ENCODE data around the gene GEMIN2. TPM values are rescaled to one million over a fixed set of nuclear protein-coding genes. Genes with fewer than 3 reads are reported as not detected.
A peak's percentile ranks its signal among the peaks of the same experiment; 100 is the strongest.

Gene GEMIN2
- total and polyA plus RNA-seq, 2 donors (not counting 3 experiments of a cell fraction or from before 2014, with no cell fraction given) = 14.3 to 19.5 TPM

DNA sequence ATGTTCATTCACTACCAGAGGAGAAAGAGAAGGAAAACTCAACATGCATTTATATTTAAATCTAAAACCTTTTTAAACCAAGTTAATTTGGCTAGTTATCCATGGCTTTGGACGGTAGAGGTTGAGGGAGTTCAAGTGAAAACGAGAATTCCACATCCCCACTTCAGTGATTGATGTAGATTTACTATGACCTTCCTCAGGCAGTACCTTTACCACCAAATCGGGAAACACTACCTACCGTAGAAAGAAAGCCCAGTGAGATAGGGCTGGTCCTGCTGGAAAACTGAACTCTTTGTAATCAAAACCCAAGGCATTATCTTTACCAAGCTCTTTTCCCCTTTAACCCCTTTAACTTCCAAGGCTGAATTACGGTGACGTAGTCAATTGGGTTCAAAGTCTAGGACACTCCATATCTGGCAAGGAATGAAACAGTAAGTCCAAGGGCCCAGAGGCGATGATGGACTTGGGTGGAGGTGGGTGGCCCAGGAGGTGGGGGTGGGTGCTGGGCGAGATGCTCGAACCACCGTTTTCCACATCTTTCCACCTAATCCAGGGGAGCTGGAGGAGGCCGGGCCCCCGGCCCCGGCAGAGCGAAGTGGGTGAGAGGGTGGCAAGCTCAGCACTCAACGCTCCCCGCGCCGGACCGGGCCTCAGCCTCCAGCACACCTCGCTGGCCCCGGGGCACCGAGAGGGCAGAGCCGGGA is 11.7 kb upstream of the GEMIN2 start:
- ChIA-PET CTCF (interaction anchor here (0.6 to 2.8 kb wide), 10 partner anchors 11 to 325 kb away, joined by 3 to 24 read pairs (median 3); partner anchors contain the start of gene GEMIN2), POLR2A (interaction anchor here (0.9 to 1.8 kb wide), 7 partner anchors 11 to 330 kb away, joined by 3 to 19 read pairs (median 4); partner anchors contain the start of genes FBXO33, GEMIN2 and TRAPPC6B)
- Histone ChIP-seq H3K79me2 (ENCODE audit: control insufficient read depth, insufficient read depth, low read length) (peaks cover 60% of the 10 kb centered on the region), H3K36me3 (ENCODE audit: control insufficient read depth in 2 of 2, extremely low read depth in 1 of 2, insufficient read depth in 2 of 2, low read length in 2 of 2) (no peaks in the 10 kb centered on the region), H2AFZ (ENCODE audit: low read depth, low read length) (peak overlapping the region; percentile 52), H3K4me2 (ENCODE audit: insufficient read depth, low read length) (peak overlapping the region; percentile 99), H3K9me1 (replicated peaks; ENCODE audit: control insufficient read depth, extremely low read depth, insufficient read depth, low read length) (no peaks in the 10 kb centered on the region), H3K27ac (ENCODE audit: insufficient read depth, low read depth, low read length) (peak overlapping the region; percentile 83), H3K27me3 (ENCODE audit: control insufficient read depth in 2 of 2, insufficient read depth in 2 of 2, low read length in 2 of 2) (no peaks in the 10 kb centered on the region), H3K4me3 (replicated peaks in 1 of 3; ENCODE audit: insufficient read depth in 1 of 3, low read depth in 1 of 3, low read length in 3 of 3) (peak overlapping the region; percentile 70 to 98 (median 92)), H3K4me1 (ENCODE audit: control insufficient read depth, extremely low read depth, insufficient read depth, low read length) (peaks cover 22% of the 10 kb centered on the region), H4K20me1 (replicated peaks; ENCODE audit: control insufficient read depth, extremely low read depth, insufficient read depth, low read length) (no peaks in the 10 kb centered on the region), H3K9me3 (replicated peaks; ENCODE audit: control insufficient read depth, insufficient read depth, low read length) (no peaks in the 10 kb centered on the region), H3K9ac (replicated peaks; ENCODE audit: extremely low read depth, insufficient read depth, low read length) (peak overlapping the region; percentile 96)
- no TSS peak for BruUV-seq (replicated peaks)
- intact Hi-C loops (cut with micrococcal nuclease) (loop anchor here (2.0 to 5.0 kb wide), 3 partner anchors 116 to 330 kb away; partner anchors contain the start of gene FBXO33), dilution Hi-C loops (cut with MboI; ENCODE audit: extremely low pct_ligation_motif_present, low sequenced_read_pairs) (no loop called here)
- FAIRE-seq (peak; percentile 76), DNase-seq (ENCODE audit: low read depth, low spot score) (peak; percentile 58)
- TF ChIP-seq, protein P1, sequence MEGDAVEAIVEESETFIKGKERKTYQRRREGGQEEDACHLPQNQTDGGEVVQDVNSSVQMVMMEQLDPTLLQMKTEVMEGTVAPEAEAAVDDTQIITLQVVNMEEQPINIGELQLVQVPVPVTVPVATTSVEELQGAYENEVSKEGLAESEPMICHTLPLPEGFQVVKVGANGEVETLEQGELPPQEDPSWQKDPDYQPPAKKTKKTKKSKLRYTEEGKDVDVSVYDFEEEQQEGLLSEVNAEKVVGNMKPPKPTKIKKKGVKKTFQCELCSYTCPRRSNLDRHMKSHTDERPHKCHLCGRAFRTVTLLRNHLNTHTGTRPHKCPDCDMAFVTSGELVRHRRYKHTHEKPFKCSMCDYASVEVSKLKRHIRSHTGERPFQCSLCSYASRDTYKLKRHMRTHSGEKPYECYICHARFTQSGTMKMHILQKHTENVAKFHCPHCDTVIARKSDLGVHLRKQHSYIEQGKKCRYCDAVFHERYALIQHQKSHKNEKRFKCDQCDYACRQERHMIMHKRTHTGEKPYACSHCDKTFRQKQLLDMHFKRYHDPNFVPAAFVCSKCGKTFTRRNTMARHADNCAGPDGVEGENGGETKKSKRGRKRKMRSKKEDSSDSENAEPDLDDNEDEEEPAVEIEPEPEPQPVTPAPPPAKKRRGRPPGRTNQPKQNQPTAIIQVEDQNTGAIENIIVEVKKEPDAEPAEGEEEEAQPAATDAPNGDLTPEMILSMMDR (IDR thresholded peaks at IDR 0.05; ENCODE audit: extremely low read depth in 1 of 2, insufficient read depth in 1 of 2, low read depth in 1 of 2, low read length in 2 of 2) = no peak
- TF ChIP-seq GATA2 (IDR thresholded peaks at IDR 0.05; ENCODE audit: insufficient read depth, insufficient read length, low read depth, low read length) (no peak), POLR2AphosphoS5 (IDR thresholded peaks at IDR 0.05; ENCODE audit: insufficient read depth, low read depth, low read length) (no peak), FOS (IDR thresholded peaks at IDR 0.05; ENCODE audit: borderline replicate concordance, insufficient read depth, low read length) (no peak), EZH2 (IDR thresholded peaks at IDR 0.05; ENCODE audit: borderline replicate concordance, low read depth, low read length, severe bottlenecking) (no peak), POLR2A (IDR thresholded peaks at IDR 0.05; ENCODE audit: low read depth, low read length) (no peak), JUN (IDR thresholded peaks at IDR 0.05; ENCODE audit: borderline replicate concordance, insufficient read depth, insufficient read length, low read depth) (no peak), MYC (IDR thresholded peaks at IDR 0.05; ENCODE audit: low read depth, low read length) (no peak)
- TF ChIP-seq, protein P2, sequence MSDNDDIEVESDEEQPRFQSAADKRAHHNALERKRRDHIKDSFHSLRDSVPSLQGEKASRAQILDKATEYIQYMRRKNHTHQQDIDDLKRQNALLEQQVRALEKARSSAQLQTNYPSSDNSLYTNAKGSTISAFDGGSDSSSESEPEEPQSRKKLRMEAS (IDR thresholded peaks at IDR 0.05; ENCODE audit: insufficient read depth, insufficient read length) = no peak

Measured in endothelial cell of umbilical vein (primary cell).